GOT3 (cell line): ENCODE data around the gene RSRP1.

Experiments
- DNase-seq: peaks from one replicate; lab custom pipeline; 2025; ENCODE audit warnings: mixed read lengths; lab: John Stamatoyannopoulos, UW

RSRP1 gene

GRCh38 chr1:25194054-25194453, 53.2 kb downstream of the RSRP1 start:
- no peak for DNase-seq

GRCh38 chr1:25193229-25193628, 54.0 kb downstream of the RSRP1 start:
- DNase-seq = no peak
